H9 (cell line): ENCODE measurements around the gene SUMF1. TPM values are rescaled to one million over a fixed set of nuclear protein-coding genes. Genes with fewer than 3 reads are reported as not detected.

Experiments
- DNase-seq: peaks from one replicate; pipeline ENCODE4 v3.0.0-alpha.2; 2017
- H2AFZ ChIP-seq: one replicate; pipeline ENCODE4 v1.6.1; 2013; ENCODE audit warnings: mild to moderate bottlenecking, low read length, control low read depth, moderate library complexity
- H2AK5ac ChIP-seq: 2 replicates; pipeline ENCODE4 v1.6.1; 2013; ENCODE audit warnings: low read length, control low read depth, mixed read lengths; ENCODE audit not compliant: insufficient read length
- H2BK120ac ChIP-seq: one replicate; pipeline ENCODE4 v1.6.1; 2013; ENCODE audit warnings: low read depth, mild to moderate bottlenecking, low read length, control low read depth, inconsistent platforms; ENCODE audit not compliant: poor library complexity, severe bottlenecking
- H2BK12ac ChIP-seq: 2 replicates; pipeline ENCODE4 v1.6.1; 2013; ENCODE audit warnings: low read length, control low read depth, mixed read lengths, low read depth; ENCODE audit not compliant: insufficient read length
- H2BK15ac ChIP-seq: 2 replicates; pipeline ENCODE4 v1.6.1; 2013; ENCODE audit warnings: low read depth, low read length, control low read depth
- H2BK20ac ChIP-seq: one replicate; pipeline ENCODE4 v1.6.1; 2013; ENCODE audit warnings: low read depth, mild to moderate bottlenecking, low read length, control low read depth, inconsistent platforms; ENCODE audit not compliant: poor library complexity, severe bottlenecking
- H2BK5ac ChIP-seq: 2 replicates; pipeline ENCODE4 v1.6.1; 2013; ENCODE audit warnings: low read length, control low read depth, mixed read lengths; ENCODE audit not compliant: insufficient read length
- H3K14ac ChIP-seq: 2 replicates; pipeline ENCODE4 v1.6.1; 2013; ENCODE audit warnings: low read length, control low read depth; ENCODE audit not compliant: insufficient read depth
- H3K18ac ChIP-seq: 2 replicates; pipeline ENCODE4 v1.6.1; 2013; ENCODE audit warnings: low read depth, mild to moderate bottlenecking, mixed read lengths, low read length, control low read depth; ENCODE audit not compliant: insufficient read length
- H3K23ac ChIP-seq: 2 replicates; pipeline ENCODE4 v1.6.1; 2013; ENCODE audit warnings: low read length, control low read depth, mixed read lengths, low read depth; ENCODE audit not compliant: insufficient read length
- H3K23me2 ChIP-seq: 2 replicates; pipeline ENCODE4 v1.6.1; 2013; ENCODE audit warnings: low read depth, mild to moderate bottlenecking, mixed read lengths, low read length, control low read depth; ENCODE audit not compliant: insufficient read length, poor library complexity, severe bottlenecking
- H3K27ac ChIP-seq: 2 replicates; pipeline ENCODE4 v1.5.1; 2013; ENCODE audit warnings: low read length, control low read depth, mixed read lengths, low read depth; ENCODE audit not compliant: insufficient read length
- H3K27me3 ChIP-seq: 2 replicates; pipeline ENCODE4 v1.6.1; 2013; ENCODE audit warnings: low read length, control low read depth, inconsistent platforms; ENCODE audit not compliant: insufficient read depth
- H3K4ac ChIP-seq: 2 replicates; pipeline ENCODE4 v1.6.1; 2013; ENCODE audit warnings: low read depth, mild to moderate bottlenecking, control low read depth, inconsistent platforms, low read length, moderate library complexity
- H3K4me1 ChIP-seq: 2 replicates; pipeline ENCODE4 v1.6.1; 2013; ENCODE audit warnings: low read length, control low read depth, inconsistent platforms; ENCODE audit not compliant: insufficient read depth
- H3K4me2 ChIP-seq: 2 replicates; pipeline ENCODE4 v1.6.1; 2013; ENCODE audit warnings: low read length, control low read depth, mixed read lengths; ENCODE audit not compliant: insufficient read length, insufficient read depth
- H3K56ac ChIP-seq: 2 replicates; pipeline ENCODE4 v1.6.1; 2013; ENCODE audit warnings: low read depth, mild to moderate bottlenecking, mixed read lengths, low read length, control low read depth; ENCODE audit not compliant: insufficient read length
- H3K79me1 ChIP-seq: 2 replicates; pipeline ENCODE4 v1.6.1; 2013; ENCODE audit warnings: low read depth, mild to moderate bottlenecking, moderate library complexity, low read length, control low read depth, inconsistent platforms; ENCODE audit not compliant: insufficient read depth, poor library complexity, severe bottlenecking
- H3K79me2 ChIP-seq: 2 replicates; pipeline ENCODE4 v1.6.1; 2013; ENCODE audit warnings: low read length, control low read depth, inconsistent platforms; ENCODE audit not compliant: insufficient read depth
- H3K9ac ChIP-seq: 2 replicates; pipeline ENCODE4 v1.6.1; 2013; ENCODE audit warnings: low read length, control low read depth, mixed read lengths; ENCODE audit not compliant: insufficient read length; ENCODE audit errors: extremely low read depth
- H3K9me3 ChIP-seq: one replicate; pipeline ENCODE4 v1.6.1; 2013; ENCODE audit warnings: low read depth, low read length, inconsistent platforms; ENCODE audit not compliant: control insufficient read depth
- H3T11ph ChIP-seq: one replicate; pipeline ENCODE4 v1.6.1; 2013; ENCODE audit warnings: mild to moderate bottlenecking, low read length, control low read depth, inconsistent platforms
- H4K20me1 ChIP-seq: one replicate; pipeline ENCODE4 v1.6.1; 2013; ENCODE audit not compliant: control insufficient read depth, insufficient read length, insufficient read depth
- H4K5ac ChIP-seq: 2 replicates; pipeline ENCODE4 v1.6.1; 2013; ENCODE audit warnings: low read depth, mild to moderate bottlenecking, mixed read lengths, low read length, control low read depth; ENCODE audit not compliant: insufficient read length
- H4K8ac ChIP-seq: replicated peaks from 2 replicates; pipeline ENCODE4 v1.6.1; 2013; ENCODE audit warnings: low read length, control low read depth, mixed read lengths, low read depth; ENCODE audit not compliant: insufficient read length
- H4K91ac ChIP-seq: 2 replicates; pipeline ENCODE4 v1.6.1; 2013; ENCODE audit warnings: low read depth, mild to moderate bottlenecking, moderate library complexity, mixed read lengths, low read length, control low read depth; ENCODE audit not compliant: insufficient read length
- H3K27ac Mint-ChIP-seq, 3 experiments: 2 replicates in 2 of 3; 3 replicates in 1 of 3; pipeline ENCODE4 v1.8.0; 2020 to 2021; ENCODE audit warnings: mixed read lengths in 3 of 3, mild to moderate bottlenecking in 1 of 3, moderate library complexity in 1 of 3
- H3K27me3 Mint-ChIP-seq: 2 replicates; pipeline ENCODE4 v1.8.0; 2021; ENCODE audit warnings: low read depth, mild to moderate bottlenecking, moderate library complexity, mixed read lengths
- H3K36me3 Mint-ChIP-seq, 3 experiments: 2 replicates in 2 of 3; 3 replicates in 1 of 3; pipeline ENCODE4 v1.8.0; 2020 to 2021; ENCODE audit warnings: low read depth in 3 of 3, mixed read lengths in 3 of 3; ENCODE audit not compliant: insufficient read depth in 1 of 3
- H3K4me1 Mint-ChIP-seq, 2 experiments: 2 replicates each; pipeline ENCODE4 v1.8.0; 2020; ENCODE audit warnings: mixed read lengths in 2 of 2
- H3K4me3 Mint-ChIP-seq, 2 experiments: 2 replicates in 1 of 2; 3 replicates in 1 of 2; pipeline ENCODE4 v1.8.0; 2020 to 2021; ENCODE audit warnings: mild to moderate bottlenecking in 2 of 2, mixed read lengths in 2 of 2, moderate library complexity in 1 of 2
- H3K9me3 Mint-ChIP-seq, 2 experiments: 2 replicates in 1 of 2; 3 replicates in 1 of 2; pipeline ENCODE4 v1.8.0; 2020; ENCODE audit warnings: mild to moderate bottlenecking in 2 of 2, mixed read lengths in 2 of 2, moderate library complexity in 1 of 2
- WGBS: extraction: QIAGEN DNeasy Blood & Tissue Kit; methylation state at CpG from one replicate; pipeline ENCODE4 v1.1.7; 2013; ENCODE audit warnings: missing lambda C conversion rate, low lambda C conversion rate, mixed read lengths; ENCODE audit not compliant: insufficient read length; ENCODE audit errors: extremely low coverage; 5-methylcytosine and 5-hydroxymethylcytosine counted together
- total RNA-seq: library from RNA; stranded (reverse); gene quantifications from 2 replicates; pipeline ENCODE4 v1.2.1, GENCODE V29; 2021
- TF ChIP-seq, protein P1 (sequence below): fragments of 200-600 bp; sonication (generic); conservative IDR thresholded peaks from 3 replicates; pipeline ENCODE4 v1.8.0; 2021; ENCODE audit warnings: antibody characterized with exemption, mild to moderate bottlenecking

Gene SUMF1
- total RNA-seq, 1 experiment from 2014 or later = 9.5 TPM

DNA sequence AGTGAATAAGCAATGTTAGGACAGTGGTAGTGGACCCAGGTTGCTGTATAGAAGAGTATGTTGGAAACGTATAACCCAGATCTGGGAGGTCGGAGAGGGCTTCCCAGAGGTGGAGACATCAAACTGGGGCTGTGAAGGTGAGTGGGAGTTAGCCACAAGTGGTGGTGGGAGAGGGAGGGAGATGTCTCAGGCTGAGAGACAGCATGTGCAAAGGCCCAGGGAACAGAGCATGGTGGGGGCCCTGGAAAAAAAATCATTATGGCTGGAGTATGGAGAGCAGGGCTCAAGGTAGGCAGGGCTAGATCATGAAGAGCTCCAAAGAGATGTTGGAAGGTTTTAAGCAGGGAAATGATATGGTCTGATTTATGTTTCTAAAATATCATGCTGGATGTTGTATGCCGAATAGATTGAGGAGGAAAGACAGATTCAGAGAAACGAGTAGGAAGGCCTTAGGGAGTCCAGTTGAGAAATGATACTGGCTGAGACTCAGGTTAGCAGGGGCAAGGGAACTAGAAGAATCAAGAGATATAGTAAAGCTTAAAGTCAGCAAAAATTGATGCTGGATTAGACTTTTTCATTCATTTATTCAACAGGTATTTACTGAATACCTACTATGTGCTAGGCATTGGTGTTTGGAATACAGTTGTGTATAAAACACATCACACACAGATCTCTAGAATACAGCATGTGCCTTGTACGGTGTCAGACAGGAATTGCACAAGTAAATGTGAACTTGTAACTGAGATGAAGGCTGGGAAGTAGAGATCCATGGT lies 43.1 kb upstream of the SUMF1 start:
- Histone ChIP-seq H3K23me2 (no peaks in the 10 kb centered on the region), H3K56ac (no peak overlapping the region), H4K5ac (no peak overlapping the region), H2BK12ac (no peak overlapping the region), H3K79me1 (no peaks in the 10 kb centered on the region), H3K27ac (no peak overlapping the region), H2BK15ac (no peak overlapping the region), H3K27me3 (no peaks in the 10 kb centered on the region), H3K23ac (no peak overlapping the region), H2AFZ (no peak overlapping the region), H3T11ph (no peak overlapping the region), H3K4me2 (no peak overlapping the region), H4K91ac (no peak overlapping the region), H2BK20ac (no peak overlapping the region), H4K8ac (no peak overlapping the region), H3K9me3 (no peaks in the 10 kb centered on the region), H2BK5ac (no peak overlapping the region), H3K79me2 (no peaks in the 10 kb centered on the region), H3K4ac (no peak overlapping the region), H3K18ac (no peak overlapping the region), H3K9ac (no peak overlapping the region), H3K4me1 (peaks cover 6% of the 10 kb centered on the region; the same call in 1 of the 2 replicates), H2BK120ac (no peak overlapping the region), H3K14ac (no peak overlapping the region), H2AK5ac (no peak overlapping the region), H4K20me1 (no peaks in the 10 kb centered on the region)
- Mint-ChIP-seq H3K36me3 (no peaks in the 10 kb centered on the region), H3K4me1 (peaks cover 15 to 24% of the 10 kb centered on the region in 2 experiments), H3K27ac (no peak overlapping the region), H3K27me3 (no peaks in the 10 kb centered on the region), H3K9me3 (no peaks in the 10 kb centered on the region), H3K4me3 (no peak overlapping the region)
- TF ChIP-seq, protein P1, sequence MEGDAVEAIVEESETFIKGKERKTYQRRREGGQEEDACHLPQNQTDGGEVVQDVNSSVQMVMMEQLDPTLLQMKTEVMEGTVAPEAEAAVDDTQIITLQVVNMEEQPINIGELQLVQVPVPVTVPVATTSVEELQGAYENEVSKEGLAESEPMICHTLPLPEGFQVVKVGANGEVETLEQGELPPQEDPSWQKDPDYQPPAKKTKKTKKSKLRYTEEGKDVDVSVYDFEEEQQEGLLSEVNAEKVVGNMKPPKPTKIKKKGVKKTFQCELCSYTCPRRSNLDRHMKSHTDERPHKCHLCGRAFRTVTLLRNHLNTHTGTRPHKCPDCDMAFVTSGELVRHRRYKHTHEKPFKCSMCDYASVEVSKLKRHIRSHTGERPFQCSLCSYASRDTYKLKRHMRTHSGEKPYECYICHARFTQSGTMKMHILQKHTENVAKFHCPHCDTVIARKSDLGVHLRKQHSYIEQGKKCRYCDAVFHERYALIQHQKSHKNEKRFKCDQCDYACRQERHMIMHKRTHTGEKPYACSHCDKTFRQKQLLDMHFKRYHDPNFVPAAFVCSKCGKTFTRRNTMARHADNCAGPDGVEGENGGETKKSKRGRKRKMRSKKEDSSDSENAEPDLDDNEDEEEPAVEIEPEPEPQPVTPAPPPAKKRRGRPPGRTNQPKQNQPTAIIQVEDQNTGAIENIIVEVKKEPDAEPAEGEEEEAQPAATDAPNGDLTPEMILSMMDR = no peak
- DNase-seq = no peak
- WGBS = no CpG with 5 or more reads among the region's 5 CpGs
